K562 (cell line): Measurements from ENCODE around the gene DLK2. TPM values are rescaled to one million over a fixed set of nuclear protein-coding genes. Genes with fewer than 3 reads are reported as not detected.

Experiments used
- ARID4B ChIP-seq: sonication (generic); formaldehyde crosslinking; IDR thresholded peaks from 2 replicates; pipeline ENCODE4 v1.8.0; 2022; ENCODE audit warnings: mild to moderate bottlenecking, missing genetic modification reagents
- DDX20 ChIP-seq: fragments of 450-650 bp; IDR thresholded peaks from 2 replicates; pipeline ENCODE4 v1.6.1; 2016; ENCODE audit warnings: missing genetic modification characterization, low read depth, mild to moderate bottlenecking, missing compliant biosample characterization, moderate library complexity
- FOXJ2 ChIP-seq: fragments of 200-800 bp; sonication (Bioruptor generic); IDR thresholded peaks from 2 replicates; pipeline ENCODE4 v1.6.1; 2016; ENCODE audit warnings: missing genetic modification characterization, missing compliant biosample characterization
- MNT ChIP-seq, 2 experiments: fragments of 450-650 bp; conservative IDR thresholded peaks; 2 replicates each; pipeline ENCODE4 v1.6.1; 2017; ENCODE audit warnings: mild to moderate bottlenecking in 2 of 2, moderate library complexity in 2 of 2
- NBN ChIP-seq: fragments of 450-650 bp; IDR thresholded peaks from 2 replicates; pipeline ENCODE4 v1.6.1; 2016; ENCODE audit warnings: low read depth, mild to moderate bottlenecking
- NCOR1 ChIP-seq: fragments of 450-650 bp; IDR thresholded peaks from 2 replicates; pipeline ENCODE4 v1.6.1; 2016; ENCODE audit warnings: mild to moderate bottlenecking, moderate library complexity
- PCBP1 ChIP-seq: fragments of 200-400 bp; formaldehyde crosslinking; IDR thresholded peaks from 2 replicates; pipeline ENCODE4 v1.6.1; 2018; ENCODE audit warnings: mild to moderate bottlenecking, low read depth, low read length; ENCODE audit not compliant: poor library complexity, severe bottlenecking
- ZFP30 ChIP-seq: fragments of 250-450 bp; sonication (Bioruptor Pico); IDR thresholded peaks from 2 replicates; pipeline ENCODE4 v1.8.0; 2022; ENCODE audit warnings: moderate library complexity, mild to moderate bottlenecking, inconsistent platforms, borderline replicate concordance
- ZNF175 ChIP-seq: fragments of 200-800 bp; sonication (Bioruptor generic); IDR thresholded peaks from 2 replicates; pipeline ENCODE4 v1.6.1; 2016; ENCODE audit warnings: low read depth, mild to moderate bottlenecking, missing genetic modification characterization, missing compliant biosample characterization
- ZNF589 ChIP-seq: fragments of 200-800 bp; sonication (Bioruptor generic); IDR thresholded peaks from 2 replicates; pipeline ENCODE4 v1.6.1; 2016; ENCODE audit warnings: low read depth, missing genetic modification characterization, missing compliant biosample characterization
- polyA plus RNA-seq, 8 experiments: library from polyadenylated mRNA; depleted of rRNA in 4 of 8; stranded (reverse) in 5 of 8; unstranded in 3 of 8; fragments of >200 nt; fragmentation: Nextera tagmentation in 2 of 8; fragmentation: Illumina TruSeq in 1 of 8; extraction: Ambion mirVana in 2 of 8; extraction: Trizol in 1 of 8; gene quantifications; 2 replicates each; pipeline versions ENCODE4 v1.2.1 to v1.2.3, GENCODE V29; 2011 to 2014; ENCODE audit warnings: inconsistent platforms in 1 of 8, missing spikeins in 1 of 8
- total RNA-seq, 7 experiments: library from RNA; depleted of rRNA in 6 of 7; stranded (reverse); fragments of >200 nt in 6 of 7; fragmentation: Illumina TruSeq in 2 of 7; extraction: Trizol in 2 of 7; gene quantifications; 2 replicates each; pipeline versions ENCODE4 v1.2.1 to v1.2.3, GENCODE V29; 2011 to 2021; ENCODE audit warnings: low replicate concordance in 1 of 7
- TF ChIP-seq, protein P1 (sequence below): fragments of 150-350 bp; conservative IDR thresholded peaks from 2 replicates; pipeline ENCODE4 v1.6.1; 2014; ENCODE audit warnings: low read length
- TF ChIP-seq, protein P2 (sequence below): sonication (generic); formaldehyde crosslinking; IDR thresholded peaks from 2 replicates; pipeline ENCODE4 v1.8.1; 2023; ENCODE audit warnings: mild to moderate bottlenecking, missing genetic modification reagents
- TF ChIP-seq, protein P3 (sequence below): sonication (generic); formaldehyde crosslinking; IDR thresholded peaks from 2 replicates; pipeline ENCODE4 v1.8.1; 2022; ENCODE audit warnings: missing genetic modification reagents

DLK2 gene
- total and polyA plus RNA-seq, 9 of the 15 experiments (the other 6 are each of a cell fraction or from before 2014, with no cell fraction given), result 0.11 to 0.53 (median 0.29) TPM; not detected in 3

GRCh38 chr6:43477235-43478007, 22.1 kb upstream of the DLK2 start, which contains the start of gene TJAP1 (continued):
- TF ChIP-seq, protein P1, sequence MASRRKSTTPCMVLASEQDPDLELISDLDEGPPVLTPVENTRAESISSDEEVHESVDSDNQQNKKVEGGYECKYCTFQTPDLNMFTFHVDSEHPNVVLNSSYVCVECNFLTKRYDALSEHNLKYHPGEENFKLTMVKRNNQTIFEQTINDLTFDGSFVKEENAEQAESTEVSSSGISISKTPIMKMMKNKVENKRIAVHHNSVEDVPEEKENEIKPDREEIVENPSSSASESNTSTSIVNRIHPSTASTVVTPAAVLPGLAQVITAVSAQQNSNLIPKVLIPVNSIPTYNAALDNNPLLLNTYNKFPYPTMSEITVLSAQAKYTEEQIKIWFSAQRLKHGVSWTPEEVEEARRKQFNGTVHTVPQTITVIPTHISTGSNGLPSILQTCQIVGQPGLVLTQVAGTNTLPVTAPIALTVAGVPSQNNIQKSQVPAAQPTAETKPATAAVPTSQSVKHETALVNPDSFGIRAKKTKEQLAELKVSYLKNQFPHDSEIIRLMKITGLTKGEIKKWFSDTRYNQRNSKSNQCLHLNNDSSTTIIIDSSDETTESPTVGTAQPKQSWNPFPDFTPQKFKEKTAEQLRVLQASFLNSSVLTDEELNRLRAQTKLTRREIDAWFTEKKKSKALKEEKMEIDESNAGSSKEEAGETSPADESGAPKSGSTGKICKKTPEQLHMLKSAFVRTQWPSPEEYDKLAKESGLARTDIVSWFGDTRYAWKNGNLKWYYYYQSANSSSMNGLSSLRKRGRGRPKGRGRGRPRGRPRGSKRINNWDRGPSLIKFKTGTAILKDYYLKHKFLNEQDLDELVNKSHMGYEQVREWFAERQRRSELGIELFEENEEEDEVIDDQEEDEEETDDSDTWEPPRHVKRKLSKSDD, result no peak
- TF ChIP-seq, protein P2, sequence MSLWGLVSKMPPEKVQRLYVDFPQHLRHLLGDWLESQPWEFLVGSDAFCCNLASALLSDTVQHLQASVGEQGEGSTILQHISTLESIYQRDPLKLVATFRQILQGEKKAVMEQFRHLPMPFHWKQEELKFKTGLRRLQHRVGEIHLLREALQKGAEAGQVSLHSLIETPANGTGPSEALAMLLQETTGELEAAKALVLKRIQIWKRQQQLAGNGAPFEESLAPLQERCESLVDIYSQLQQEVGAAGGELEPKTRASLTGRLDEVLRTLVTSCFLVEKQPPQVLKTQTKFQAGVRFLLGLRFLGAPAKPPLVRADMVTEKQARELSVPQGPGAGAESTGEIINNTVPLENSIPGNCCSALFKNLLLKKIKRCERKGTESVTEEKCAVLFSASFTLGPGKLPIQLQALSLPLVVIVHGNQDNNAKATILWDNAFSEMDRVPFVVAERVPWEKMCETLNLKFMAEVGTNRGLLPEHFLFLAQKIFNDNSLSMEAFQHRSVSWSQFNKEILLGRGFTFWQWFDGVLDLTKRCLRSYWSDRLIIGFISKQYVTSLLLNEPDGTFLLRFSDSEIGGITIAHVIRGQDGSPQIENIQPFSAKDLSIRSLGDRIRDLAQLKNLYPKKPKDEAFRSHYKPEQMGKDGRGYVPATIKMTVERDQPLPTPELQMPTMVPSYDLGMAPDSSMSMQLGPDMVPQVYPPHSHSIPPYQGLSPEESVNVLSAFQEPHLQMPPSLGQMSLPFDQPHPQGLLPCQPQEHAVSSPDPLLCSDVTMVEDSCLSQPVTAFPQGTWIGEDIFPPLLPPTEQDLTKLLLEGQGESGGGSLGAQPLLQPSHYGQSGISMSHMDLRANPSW (CRISPR knock-in tag), result no peak
- no peak for TF ChIP-seq ZFP30 (CRISPR knock-in tag)
- no peak for TF ChIP-seq ZNF589
- no peak for TF ChIP-seq ZNF175 (CRISPR knock-in tag)
- no peak for TF ChIP-seq ARID4B
- TF ChIP-seq NCOR1, result peak; percentile 58
- TF ChIP-seq PCBP1, result no peak
- TF ChIP-seq NBN, result 0 out of 2 replicates have a peak, but pooled peaks have one; percentile 40
- TF ChIP-seq FOXJ2 (tag), result no peak
- TF ChIP-seq MNT (conservative IDR thresholded peaks at IDR 0.05), result peak; percentile 52 to 83
- TF ChIP-seq, protein P3, sequence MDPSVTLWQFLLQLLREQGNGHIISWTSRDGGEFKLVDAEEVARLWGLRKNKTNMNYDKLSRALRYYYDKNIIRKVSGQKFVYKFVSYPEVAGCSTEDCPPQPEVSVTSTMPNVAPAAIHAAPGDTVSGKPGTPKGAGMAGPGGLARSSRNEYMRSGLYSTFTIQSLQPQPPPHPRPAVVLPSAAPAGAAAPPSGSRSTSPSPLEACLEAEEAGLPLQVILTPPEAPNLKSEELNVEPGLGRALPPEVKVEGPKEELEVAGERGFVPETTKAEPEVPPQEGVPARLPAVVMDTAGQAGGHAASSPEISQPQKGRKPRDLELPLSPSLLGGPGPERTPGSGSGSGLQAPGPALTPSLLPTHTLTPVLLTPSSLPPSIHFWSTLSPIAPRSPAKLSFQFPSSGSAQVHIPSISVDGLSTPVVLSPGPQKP (CRISPR knock-in tag), result no peak
- TF ChIP-seq DDX20, result no peak
